Vagina (tissue), 2 donors: ENCODE results near the gene PRSS27. TPM values are rescaled to one million over a fixed set of nuclear protein-coding genes. Genes with fewer than 3 reads are reported as not detected.

Source experiments
- DNase-seq, 2 donors: peaks; one replicate each; pipeline ENCODE4 v3.0.0-alpha.2; 2017; ENCODE audit errors: extremely low spot score in 2 of 2
- H3K27ac ChIP-seq: fragments of 200-600 bp; sonication (generic); one replicate; pipeline ENCODE4 v1.5.1; 2019
- H3K27me3 ChIP-seq: fragments of 200-600 bp; sonication (generic); one replicate; pipeline ENCODE4 v1.5.1; 2019
- H3K36me3 ChIP-seq, 2 donors: fragments of 200-600 bp; sonication (generic); one replicate each; pipeline ENCODE4 v1.5.1; 2017 to 2019
- H3K4me1 ChIP-seq: fragments of 200-600 bp; sonication (generic); one replicate; pipeline ENCODE4 v1.5.1; 2019
- H3K4me3 ChIP-seq, 2 donors: fragments of 200-600 bp; sonication (generic); 1 replicate in 1 of 2; 2 replicates in 1 of 2; pipeline ENCODE4 v1.5.1; 2016 to 2019
- H3K9me3 ChIP-seq: fragments of 200-600 bp; sonication (generic); one replicate; pipeline ENCODE4 v1.5.1; 2019
- POLR2A ChIP-seq, 2 donors: fragments of 450-650 bp; IDR thresholded peaks; one replicate each; pipeline ENCODE4 v1.6.1; 2017; ENCODE audit warnings: antibody characterized with exemption in 2 of 2, mild to moderate bottlenecking in 2 of 2, moderate library complexity in 2 of 2
- POLR2AphosphoS5 ChIP-seq, 2 donors: sonication (generic); formaldehyde crosslinking; IDR thresholded peaks; one replicate each; pipeline ENCODE4 v1.9.0; 2017; ENCODE audit warnings: antibody characterized with exemption in 2 of 2, mild to moderate bottlenecking in 2 of 2, low read depth in 1 of 2; ENCODE audit not compliant: insufficient read depth in 1 of 2
- intact Hi-C: fragments of 100-400 bp; cut with DNase I; formaldehyde crosslinking; loops from one replicate; pipeline ENCODE4 v1.15.1; 2023
- total RNA-seq: library from RNA; depleted of rRNA; stranded (reverse); fragments of >200 nt; gene quantifications from one replicate; pipeline ENCODE4 v1.2.3, GENCODE V29; 2016
- TF ChIP-seq, protein P1 (sequence below), 3 experiments: fragments of 450-650 bp in 2 of 3; fragments of 200-600 bp in 1 of 3; sonication (generic) in 1 of 3; IDR thresholded peaks; one replicate each; pipeline ENCODE4 v1.5.1; 2017 to 2019; ENCODE audit warnings: antibody characterized with exemption in 3 of 3, mild to moderate bottlenecking in 2 of 3, moderate library complexity in 2 of 3

Gene PRSS27
- total RNA-seq, 1 donor from 2014 or later, result 61.6 TPM

DNA sequence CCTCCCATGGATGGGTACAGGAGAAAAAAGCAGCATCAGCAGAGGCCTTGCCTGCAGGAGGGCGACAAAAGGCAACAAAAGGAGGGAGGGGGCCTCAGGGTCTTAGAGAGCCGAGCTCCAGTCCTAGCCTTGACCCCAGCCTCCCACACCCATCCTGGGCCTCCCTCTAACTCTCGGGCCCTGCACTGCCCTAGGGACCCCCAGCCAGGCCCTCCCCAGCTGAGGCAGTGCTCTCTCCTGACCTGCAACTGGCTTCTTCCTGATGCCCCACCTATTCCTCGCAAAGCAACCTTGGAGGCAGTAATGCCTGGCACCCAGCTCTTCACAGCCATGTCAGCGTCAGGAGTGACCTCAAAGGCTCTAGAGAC, 17.2 kb upstream of the PRSS27 start:
- Histone ChIP-seq H3K4me1 (no peaks in the 10 kb centered on the region), H3K27ac (no peak overlapping the region), H3K9me3 (no peaks in the 10 kb centered on the region), H3K4me3 (no peak overlapping the region), H3K27me3 (no peaks in the 10 kb centered on the region), H3K36me3 (no peaks in the 10 kb centered on the region)
- intact Hi-C loops, result no loop called here
- TF ChIP-seq, protein P1, sequence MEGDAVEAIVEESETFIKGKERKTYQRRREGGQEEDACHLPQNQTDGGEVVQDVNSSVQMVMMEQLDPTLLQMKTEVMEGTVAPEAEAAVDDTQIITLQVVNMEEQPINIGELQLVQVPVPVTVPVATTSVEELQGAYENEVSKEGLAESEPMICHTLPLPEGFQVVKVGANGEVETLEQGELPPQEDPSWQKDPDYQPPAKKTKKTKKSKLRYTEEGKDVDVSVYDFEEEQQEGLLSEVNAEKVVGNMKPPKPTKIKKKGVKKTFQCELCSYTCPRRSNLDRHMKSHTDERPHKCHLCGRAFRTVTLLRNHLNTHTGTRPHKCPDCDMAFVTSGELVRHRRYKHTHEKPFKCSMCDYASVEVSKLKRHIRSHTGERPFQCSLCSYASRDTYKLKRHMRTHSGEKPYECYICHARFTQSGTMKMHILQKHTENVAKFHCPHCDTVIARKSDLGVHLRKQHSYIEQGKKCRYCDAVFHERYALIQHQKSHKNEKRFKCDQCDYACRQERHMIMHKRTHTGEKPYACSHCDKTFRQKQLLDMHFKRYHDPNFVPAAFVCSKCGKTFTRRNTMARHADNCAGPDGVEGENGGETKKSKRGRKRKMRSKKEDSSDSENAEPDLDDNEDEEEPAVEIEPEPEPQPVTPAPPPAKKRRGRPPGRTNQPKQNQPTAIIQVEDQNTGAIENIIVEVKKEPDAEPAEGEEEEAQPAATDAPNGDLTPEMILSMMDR (IDR thresholded peaks at IDR 0.05), result no peak
- TF ChIP-seq POLR2AphosphoS5 (IDR thresholded peaks at IDR 0.05; ENCODE audit: insufficient read depth in 1 of 2, low read depth in 1 of 2) (no peak), POLR2A (IDR thresholded peaks at IDR 0.05) (no peak)
- DNase-seq, result no peak

DNA sequence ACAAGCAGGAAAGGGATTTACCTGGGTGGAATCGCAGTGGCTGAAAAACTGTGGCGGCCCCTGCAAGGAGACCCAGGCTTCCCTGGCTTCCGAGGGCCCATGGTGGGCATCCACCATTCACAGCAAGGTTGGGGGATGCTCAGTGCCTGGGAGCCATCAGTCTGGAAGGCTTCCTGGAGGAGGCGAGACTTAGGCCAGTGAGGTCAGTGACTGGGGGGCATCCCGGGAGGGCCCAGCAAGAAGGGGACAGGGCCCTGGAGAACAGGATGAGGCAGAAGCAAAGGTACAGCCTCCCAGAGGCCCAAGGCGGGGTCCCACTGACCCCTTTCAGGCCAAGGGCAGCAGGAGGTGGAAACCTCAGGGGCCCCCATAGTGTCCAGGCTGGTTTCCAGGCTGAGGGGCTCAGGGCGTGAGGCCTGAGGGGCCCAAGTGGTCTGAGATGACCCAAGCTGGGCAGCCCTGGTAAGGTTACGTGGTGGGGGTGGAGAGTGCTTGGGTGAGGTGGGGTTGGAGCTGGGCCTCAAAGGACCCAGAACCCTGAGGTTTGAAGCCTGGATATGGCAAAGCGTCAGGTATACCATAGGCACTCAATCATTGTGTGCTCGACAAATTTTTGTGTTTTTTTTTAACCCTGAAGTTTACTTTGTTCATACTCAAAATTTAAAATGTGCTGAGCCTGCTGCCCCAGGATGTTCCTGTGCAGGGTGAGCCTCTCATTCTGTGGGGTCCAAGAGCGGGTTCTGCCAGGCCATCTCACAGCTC, 16.6 kb upstream of the PRSS27 start:
- DNase-seq, result no peak
- TF ChIP-seq POLR2AphosphoS5 (IDR thresholded peaks at IDR 0.05; ENCODE audit: insufficient read depth in 1 of 2, low read depth in 1 of 2) (no peak), POLR2A (IDR thresholded peaks at IDR 0.05) (no peak)
- TF ChIP-seq, protein P1 (IDR thresholded peaks at IDR 0.05), result no peak
- intact Hi-C loops, result no loop called here
- H3K27me3 ChIP-seq, result no peaks in the 10 kb centered on the region
- no peaks in the 10 kb centered on the region for H3K9me3 ChIP-seq
- H3K4me1 ChIP-seq, result no peaks in the 10 kb centered on the region
- no peak overlapping the region for H3K27ac ChIP-seq
- no peak overlapping the region for H3K4me3 ChIP-seq
- H3K36me3 ChIP-seq, result no peaks in the 10 kb centered on the region

DNA sequence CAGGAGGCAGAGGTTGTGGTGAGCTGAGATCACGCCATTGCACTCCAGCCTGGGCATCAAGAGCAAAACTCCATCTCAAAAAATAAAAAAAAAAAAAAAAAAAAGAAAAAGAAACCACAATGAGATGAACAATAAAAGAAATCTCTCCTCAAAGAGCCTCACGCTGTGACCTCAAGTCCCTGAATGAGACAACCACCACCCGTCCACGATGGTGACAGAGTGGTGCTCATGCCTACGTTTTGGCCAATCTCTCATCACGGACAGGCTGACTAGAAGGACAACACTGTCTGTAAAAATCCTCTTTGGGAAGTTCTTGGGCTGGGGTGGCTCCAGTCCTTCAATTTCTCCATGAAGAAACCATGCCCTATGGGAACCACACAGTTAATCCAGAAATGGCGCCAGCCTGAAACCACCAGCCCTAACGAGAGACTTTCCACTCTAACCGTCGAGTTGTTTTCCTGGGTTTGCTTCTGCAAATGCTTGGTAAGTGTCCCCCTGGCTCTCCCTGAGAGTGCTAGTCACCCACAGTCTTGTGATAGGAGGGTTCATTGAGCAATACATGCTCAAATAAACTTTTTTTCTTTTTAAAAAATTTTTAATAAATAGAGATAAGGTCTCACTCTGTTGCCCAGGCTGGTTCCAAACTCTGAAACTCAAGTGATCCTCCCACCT, 15.0 kb upstream of the PRSS27 start:
- no peak for DNase-seq
- Histone ChIP-seq H3K27me3 (no peaks in the 10 kb centered on the region), H3K27ac (no peak overlapping the region), H3K36me3 (no peaks in the 10 kb centered on the region), H3K4me1 (no peaks in the 10 kb centered on the region), H3K9me3 (no peaks in the 10 kb centered on the region), H3K4me3 (no peak overlapping the region)
- TF ChIP-seq POLR2A (IDR thresholded peaks at IDR 0.05), result no peak
- no peak for TF ChIP-seq POLR2AphosphoS5 (IDR thresholded peaks at IDR 0.05; ENCODE audit: insufficient read depth in 1 of 2, low read depth in 1 of 2)
- TF ChIP-seq, protein P1 (IDR thresholded peaks at IDR 0.05), result no peak
- intact Hi-C loops, result no loop called here

DNA sequence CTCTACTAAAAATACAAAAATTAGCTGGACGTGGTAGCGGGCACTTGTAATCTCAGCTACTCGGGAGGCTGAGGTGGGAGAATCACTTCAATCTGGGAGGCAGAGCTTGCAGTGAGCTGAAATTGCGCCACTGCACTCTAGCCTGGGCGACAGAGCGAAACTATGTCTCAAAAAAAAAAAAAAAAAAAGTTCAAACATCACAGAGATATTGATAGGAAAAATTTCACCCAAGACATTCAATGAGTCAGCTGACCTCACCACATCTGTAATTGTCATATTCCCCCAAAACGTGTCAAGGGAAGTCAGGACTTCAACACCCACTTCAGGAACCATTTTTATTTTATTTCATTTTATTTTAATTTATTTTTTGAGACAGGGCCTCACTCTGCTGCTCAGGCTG, 8.0 kb upstream of the PRSS27 start:
- H3K27me3 ChIP-seq, result no peaks in the 10 kb centered on the region
- DNase-seq, result no peak
- no peaks in the 10 kb centered on the region for H3K4me1 ChIP-seq
- intact Hi-C loops, result no loop called here
- no peaks in the 10 kb centered on the region for H3K9me3 ChIP-seq
- H3K36me3 ChIP-seq, result no peaks in the 10 kb centered on the region
- TF ChIP-seq POLR2AphosphoS5 (IDR thresholded peaks at IDR 0.05; ENCODE audit: insufficient read depth in 1 of 2, low read depth in 1 of 2), result no peak
- TF ChIP-seq, protein P1 (IDR thresholded peaks at IDR 0.05), result no peak
- no peak for TF ChIP-seq POLR2A (IDR thresholded peaks at IDR 0.05)
- H3K4me3 ChIP-seq, result no peak overlapping the region
- H3K27ac ChIP-seq, result no peak overlapping the region

DNA sequence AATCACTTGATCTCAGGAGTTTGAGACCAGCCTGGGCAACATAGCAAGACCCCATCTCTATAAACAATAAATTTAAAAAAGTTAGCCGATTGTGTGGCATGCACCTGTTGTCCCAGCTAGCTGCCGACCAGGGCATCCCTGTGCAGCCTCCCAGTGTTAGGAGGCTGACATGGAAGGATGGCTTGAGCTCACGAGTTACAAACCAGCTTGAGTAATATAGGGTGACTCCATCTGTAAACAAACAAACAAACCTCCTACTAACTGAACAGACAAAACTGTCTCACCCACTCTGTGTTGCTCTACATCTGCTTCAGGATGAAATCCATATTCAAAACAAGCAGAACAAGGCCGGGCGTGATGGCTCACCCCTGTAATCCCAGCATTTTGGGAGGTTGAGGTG, 6.9 kb upstream of the PRSS27 start:
- no peaks in the 10 kb centered on the region for H3K9me3 ChIP-seq

More for the DNA sequence above, 6.9 kb upstream of the PRSS27 start:
- intact Hi-C loops, result no loop called here
- H3K36me3 ChIP-seq, result no peaks in the 10 kb centered on the region
- H3K27ac ChIP-seq, result no peak overlapping the region
- H3K4me1 ChIP-seq, result no peaks in the 10 kb centered on the region
- TF ChIP-seq, protein P1 (IDR thresholded peaks at IDR 0.05), result no peak
- TF ChIP-seq POLR2A (IDR thresholded peaks at IDR 0.05), result no peak
- no peak for TF ChIP-seq POLR2AphosphoS5 (IDR thresholded peaks at IDR 0.05; ENCODE audit: insufficient read depth in 1 of 2, low read depth in 1 of 2)
- no peaks in the 10 kb centered on the region for H3K27me3 ChIP-seq
- no peak overlapping the region for H3K4me3 ChIP-seq
- DNase-seq, result no peak
